Smooth muscle cell (in vitro differentiated cells): ENCODE measurements around the gene PTBP2. TPM values are rescaled to one million over a fixed set of nuclear protein-coding genes. Genes with fewer than 3 reads are reported as not detected.
A peak's percentile ranks its signal among the peaks of the same experiment; 100 is the strongest.

Experiments used
- DNase-seq: peaks from one replicate; lab custom pipeline; 2025; ENCODE audit not compliant: unreplicated experiment; lab: John Stamatoyannopoulos, UW
- H2AFZ ChIP-seq: fragments of 200-600 bp; sonication (generic); 2 replicates; pipeline ENCODE4 v1.6.0; 2016; ENCODE audit warnings: antibody characterized with exemption, low read depth, mild to moderate bottlenecking
- H3F3A ChIP-seq: fragments of 200-600 bp; sonication (generic); 2 replicates; pipeline ENCODE4 v1.6.0; 2017; ENCODE audit warnings: antibody characterized with exemption, low read depth
- H3K27ac ChIP-seq: fragments of 200-600 bp; sonication (generic); 2 replicates; pipeline ENCODE4 v1.5.1; 2016; ENCODE audit warnings: low read depth, mild to moderate bottlenecking
- H3K27me3 ChIP-seq: fragments of 200-600 bp; sonication (generic); 2 replicates; pipeline ENCODE4 v1.6.1; 2016; ENCODE audit warnings: low read depth, mild to moderate bottlenecking
- H3K36me3 ChIP-seq: fragments of 200-600 bp; sonication (generic); 2 replicates; pipeline ENCODE4 v1.5.1; 2016; ENCODE audit warnings: low read depth
- H3K4me1 ChIP-seq: fragments of 200-600 bp; sonication (generic); 2 replicates; pipeline ENCODE4 v1.5.1; 2016; ENCODE audit warnings: low read depth
- H3K4me2 ChIP-seq: fragments of 200-600 bp; sonication (generic); 2 replicates; pipeline ENCODE4 v1.6.0; 2016; ENCODE audit warnings: mild to moderate bottlenecking
- H3K4me3 ChIP-seq: fragments of 200-600 bp; sonication (generic); 2 replicates; pipeline ENCODE4 v1.5.1; 2016; ENCODE audit warnings: mild to moderate bottlenecking
- H3K79me2 ChIP-seq: fragments of 200-600 bp; sonication (generic); 2 replicates; pipeline ENCODE4 v1.6.0; 2016; ENCODE audit warnings: low read depth, mild to moderate bottlenecking
- H3K9ac ChIP-seq: fragments of 200-600 bp; sonication (generic); 2 replicates; pipeline ENCODE4 v1.6.0; 2016; ENCODE audit warnings: low read depth
- H3K9me3 ChIP-seq: fragments of 200-600 bp; sonication (generic); replicated peaks from 2 replicates; pipeline ENCODE4 v1.5.1; 2016; ENCODE audit warnings: low read depth
- H4K20me1 ChIP-seq: fragments of 200-600 bp; sonication (generic); 2 replicates; pipeline ENCODE4 v1.6.0; 2016; ENCODE audit warnings: low read depth
- CTCF ChIP-seq: fragments of 200-600 bp; sonication (generic); IDR thresholded peaks from 2 replicates; pipeline ENCODE4 v1.5.1; 2017; ENCODE audit warnings: borderline replicate concordance, mild to moderate bottlenecking, antibody characterized with exemption; ENCODE audit not compliant: insufficient read depth, poor library complexity, severe bottlenecking
- WGBS: methylation state at CpG from one replicate; pipeline ENCODE4 v1.1.7; 2016; ENCODE audit warnings: low lambda C conversion rate; 5-methylcytosine and 5-hydroxymethylcytosine counted together
- polyA plus RNA-seq: library from polyadenylated mRNA; unstranded; fragments of >200 nt; fragmentation: Nextera tagmentation; extraction: Ambion mirVana; gene quantifications from 2 replicates; pipeline ENCODE4 v1.2.1, GENCODE V29; 2016
- total RNA-seq: library from RNA; depleted of rRNA; stranded (reverse); fragments of >200 nt; gene quantifications from 2 replicates; pipeline ENCODE4 v1.2.3, GENCODE V29; 2014

Gene PTBP2
- total and polyA plus RNA-seq, 2 experiments from 2014 or later, result 3.3 to 69.7 TPM

- Histone ChIP-seq H2AFZ (no peak overlapping the region), H3K36me3 (no peaks in the 10 kb centered on the region), H3K79me2 (no peaks in the 10 kb centered on the region), H3F3A (no peaks in the 10 kb centered on the region), H3K4me3 (no peak overlapping the region), H4K20me1 (no peaks in the 10 kb centered on the region), H3K9ac (no peak overlapping the region), H3K9me3 (no peaks in the 10 kb centered on the region), H3K27ac (no peak overlapping the region), H3K4me2 (no peak overlapping the region), H3K4me1 (no peaks in the 10 kb centered on the region), H3K27me3 (no peaks in the 10 kb centered on the region)
- TF ChIP-seq CTCF, result no peak
- DNase-seq, result no peak
These were observed 36.8 kb upstream of the PTBP2 start for GRCh38 chr1:96684744-96685143.

DNA sequence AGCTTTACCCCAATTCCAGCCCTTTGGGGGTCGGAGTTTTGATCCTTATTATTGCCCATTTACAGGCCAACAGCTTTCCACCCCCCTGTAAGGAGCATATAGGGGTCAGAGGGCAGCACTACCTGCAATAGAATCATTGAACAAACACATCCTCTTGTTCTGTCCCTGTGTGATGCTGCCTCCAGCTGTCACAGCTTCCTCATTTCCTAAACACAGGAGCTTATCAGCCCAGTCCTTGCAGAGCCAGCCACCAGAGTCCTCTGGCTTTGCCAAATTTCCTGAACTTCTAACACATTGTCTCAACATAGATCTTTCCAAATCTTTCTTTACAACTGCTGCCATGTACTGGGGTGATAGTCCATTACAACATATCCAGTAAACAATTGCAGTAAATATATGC lies 32.8 kb upstream of the PTBP2 start:
- H3K36me3 ChIP-seq, result no peaks in the 10 kb centered on the region
- H3K9ac ChIP-seq, result no peak overlapping the region
- H2AFZ ChIP-seq, result no peak overlapping the region
- no peaks in the 10 kb centered on the region for H3K27me3 ChIP-seq
- H3K9me3 ChIP-seq, result no peaks in the 10 kb centered on the region
- no peaks in the 10 kb centered on the region for H3K4me1 ChIP-seq
- no peak overlapping the region for H3K4me3 ChIP-seq
- WGBS, result 86% methylated on average over 1 of the region's 1 CpG
- H4K20me1 ChIP-seq, result no peaks in the 10 kb centered on the region
- no peak for DNase-seq
- no peaks in the 10 kb centered on the region for H3F3A ChIP-seq
- H3K27ac ChIP-seq, result no peak overlapping the region
- no peaks in the 10 kb centered on the region for H3K79me2 ChIP-seq
- no peak for TF ChIP-seq CTCF
- no peak overlapping the region for H3K4me2 ChIP-seq

DNA sequence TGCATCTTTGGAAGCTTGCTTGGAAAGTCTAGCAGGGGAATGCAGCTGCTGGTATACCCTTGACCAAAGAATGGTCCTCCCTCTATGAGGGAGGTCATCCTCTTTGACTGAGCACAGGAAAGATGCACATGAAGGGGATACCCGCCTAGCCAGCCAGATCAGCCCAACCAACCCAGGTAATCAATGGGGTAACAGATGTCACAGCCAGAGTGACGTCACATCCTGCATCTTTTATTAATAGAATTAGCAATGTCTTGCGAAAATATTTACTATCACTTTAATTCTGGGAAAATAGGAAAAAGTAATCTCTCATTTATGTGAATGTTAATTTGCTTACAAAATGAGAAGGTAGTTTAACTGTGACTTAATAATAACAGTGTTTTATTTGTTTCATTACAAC lies 25.6 kb upstream of the PTBP2 start:
- DNase-seq, result no peak
- Histone ChIP-seq H3K27me3 (no peaks in the 10 kb centered on the region), H4K20me1 (no peaks in the 10 kb centered on the region), H3K9me3 (no peaks in the 10 kb centered on the region), H3K79me2 (no peaks in the 10 kb centered on the region), H3K4me1 (no peaks in the 10 kb centered on the region), H3F3A (no peaks in the 10 kb centered on the region), H3K4me3 (no peak overlapping the region), H3K36me3 (no peaks in the 10 kb centered on the region), H3K4me2 (no peak overlapping the region), H3K27ac (no peak overlapping the region), H2AFZ (no peak overlapping the region), H3K9ac (no peak overlapping the region)
- TF ChIP-seq CTCF, result no peak
- WGBS, result 92% methylated on average over 3 of the region's 3 CpGs

DNA sequence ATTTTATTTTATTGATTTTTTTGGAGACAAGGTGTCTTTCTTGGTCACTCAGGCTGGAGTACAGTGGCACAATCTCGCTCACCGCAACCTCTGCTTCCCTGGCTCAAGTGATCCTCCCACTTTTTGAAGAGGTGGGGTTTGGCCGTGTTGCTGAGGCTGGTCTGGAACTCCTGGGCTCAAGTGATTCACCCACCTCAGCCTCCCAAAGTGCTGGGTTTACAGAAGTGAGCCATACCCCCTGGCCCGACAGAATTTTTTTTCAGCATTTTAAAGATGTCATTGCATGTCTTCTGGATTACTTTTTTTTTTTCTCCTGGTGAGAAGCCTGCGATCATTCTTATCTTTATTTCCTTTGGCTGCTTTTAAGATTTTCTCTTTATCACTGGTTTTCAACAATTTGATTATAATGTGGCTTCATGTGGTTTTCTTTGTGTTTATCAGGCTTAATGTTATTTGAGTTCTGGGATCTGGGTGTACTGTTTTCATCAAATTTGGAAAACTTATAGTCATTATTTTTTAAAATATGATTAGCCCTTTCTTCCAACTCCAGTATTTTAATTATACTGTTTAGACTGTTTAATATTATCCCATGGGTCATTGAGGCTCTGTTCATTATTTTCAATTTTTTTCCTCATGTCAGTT lies 23.1 kb upstream of the PTBP2 start:
- no peak for TF ChIP-seq CTCF
- H2AFZ ChIP-seq, result no peak overlapping the region
- H3F3A ChIP-seq, result no peaks in the 10 kb centered on the region
- H3K79me2 ChIP-seq, result no peaks in the 10 kb centered on the region
- no peak overlapping the region for H3K27ac ChIP-seq
- no peak overlapping the region for H3K4me3 ChIP-seq
- no peaks in the 10 kb centered on the region for H3K9me3 ChIP-seq
- peak overlapping the region; percentile 0 for H3K4me2 ChIP-seq
- H4K20me1 ChIP-seq, result no peaks in the 10 kb centered on the region
- H3K9ac ChIP-seq, result no peak overlapping the region
- H3K27me3 ChIP-seq, result no peaks in the 10 kb centered on the region
- DNase-seq, result no peak
- H3K36me3 ChIP-seq, result no peaks in the 10 kb centered on the region
- no peaks in the 10 kb centered on the region for H3K4me1 ChIP-seq
- 30% methylated on average over 5 of the region's 5 CpGs for WGBS
